ENCODE data around the gene PHF24.

The PHF24 gene

GRCh38 chr9:34974664-34975063 lies 16.6 kb downstream of the PHF24 start:
- TF ChIP-seq CTCF (IDR thresholded peaks at IDR 0.05) = no peak

GRCh38 chr9:34976441-34976840 lies 18.4 kb downstream of the PHF24 start:
- TF ChIP-seq CTCF (IDR thresholded peaks at IDR 0.05) = no peak

DNA sequence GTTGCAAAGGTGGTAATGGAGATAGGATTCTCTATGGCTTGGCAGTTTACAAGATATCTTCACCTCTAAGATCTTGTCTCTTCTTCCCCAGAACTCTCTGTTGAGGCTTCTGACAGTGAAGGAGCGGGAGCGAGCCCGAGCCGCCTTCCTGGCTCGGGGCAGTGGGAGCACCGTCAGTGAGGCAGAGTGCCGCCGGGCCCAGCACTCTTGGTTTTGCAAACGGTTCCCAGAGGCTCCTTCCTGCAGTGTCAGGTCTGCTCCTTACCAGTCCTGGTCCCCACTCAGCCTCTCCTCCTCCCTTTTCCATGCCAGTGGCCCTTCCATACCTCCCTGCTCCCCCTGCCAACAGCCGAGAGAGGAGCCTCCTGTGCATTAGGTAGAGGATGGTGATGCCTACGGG lies 18.9 kb downstream of the PHF24 start:
- no peak for TF ChIP-seq CTCF (IDR thresholded peaks at IDR 0.05)

- no peak for TF ChIP-seq CTCF (IDR thresholded peaks at IDR 0.05)
These were observed 22.2 kb downstream of the PHF24 start for GRCh38 chr9:34980181-34980761.

- no peak for TF ChIP-seq CTCF (IDR thresholded peaks at IDR 0.05)
These were observed 24.3 kb downstream of the PHF24 start for GRCh38 chr9:34982361-34982760.

DNA sequence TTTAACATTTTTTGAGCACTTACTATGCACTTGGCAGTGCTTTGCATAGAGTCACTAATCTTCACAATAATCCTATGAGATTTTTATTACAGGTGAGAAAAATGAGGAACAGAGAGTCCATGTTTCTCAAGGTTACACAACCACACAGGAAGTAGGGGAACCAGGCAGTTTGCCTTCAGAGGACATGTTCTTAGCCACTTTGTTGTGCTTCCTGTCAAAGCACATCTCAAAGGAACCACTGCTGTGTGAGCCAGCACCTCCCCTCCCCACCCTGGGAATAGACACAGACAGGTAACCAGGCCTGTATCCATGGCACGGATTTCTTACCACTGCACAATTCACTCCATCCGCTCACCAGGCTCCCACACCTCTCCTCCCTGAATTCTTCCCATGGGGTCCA lies 25.1 kb downstream of the PHF24 start:
- no peak for TF ChIP-seq CTCF (IDR thresholded peaks at IDR 0.05)

DNA sequence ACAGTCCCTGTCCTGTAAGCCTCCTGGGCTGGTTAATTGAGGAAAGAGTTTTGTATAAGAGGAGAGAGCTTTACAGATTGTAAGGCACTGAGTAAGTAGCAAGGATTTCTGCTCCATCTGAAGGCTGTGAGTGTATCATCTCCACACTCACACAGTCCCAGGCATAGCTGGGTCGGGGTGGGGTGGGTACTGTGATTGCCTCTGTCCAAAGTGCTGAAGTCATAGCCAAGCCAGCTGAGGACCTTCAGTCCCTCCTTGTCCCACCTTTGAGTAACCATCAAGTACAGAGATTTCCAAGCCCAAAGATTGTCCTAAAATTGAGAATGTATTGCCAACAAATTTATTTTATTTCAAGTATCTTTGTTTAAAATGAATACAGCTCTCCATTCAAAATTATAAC lies 26.0 kb downstream of the PHF24 start:
- TF ChIP-seq CTCF (IDR thresholded peaks at IDR 0.05) = no peak

GRCh38 chr9:34985311-34985899 lies 27.3 kb downstream of the PHF24 start:
- TF ChIP-seq CTCF (IDR thresholded peaks at IDR 0.05) = peak; percentile 90
